ENCODE data around the gene PLK3.
"Not testable (repeated sequence)": the region's sequence is repeated elsewhere in the genome, so short reads cannot be mapped to it uniquely, and the experiment has no call there.

Gene PLK3

DNA sequence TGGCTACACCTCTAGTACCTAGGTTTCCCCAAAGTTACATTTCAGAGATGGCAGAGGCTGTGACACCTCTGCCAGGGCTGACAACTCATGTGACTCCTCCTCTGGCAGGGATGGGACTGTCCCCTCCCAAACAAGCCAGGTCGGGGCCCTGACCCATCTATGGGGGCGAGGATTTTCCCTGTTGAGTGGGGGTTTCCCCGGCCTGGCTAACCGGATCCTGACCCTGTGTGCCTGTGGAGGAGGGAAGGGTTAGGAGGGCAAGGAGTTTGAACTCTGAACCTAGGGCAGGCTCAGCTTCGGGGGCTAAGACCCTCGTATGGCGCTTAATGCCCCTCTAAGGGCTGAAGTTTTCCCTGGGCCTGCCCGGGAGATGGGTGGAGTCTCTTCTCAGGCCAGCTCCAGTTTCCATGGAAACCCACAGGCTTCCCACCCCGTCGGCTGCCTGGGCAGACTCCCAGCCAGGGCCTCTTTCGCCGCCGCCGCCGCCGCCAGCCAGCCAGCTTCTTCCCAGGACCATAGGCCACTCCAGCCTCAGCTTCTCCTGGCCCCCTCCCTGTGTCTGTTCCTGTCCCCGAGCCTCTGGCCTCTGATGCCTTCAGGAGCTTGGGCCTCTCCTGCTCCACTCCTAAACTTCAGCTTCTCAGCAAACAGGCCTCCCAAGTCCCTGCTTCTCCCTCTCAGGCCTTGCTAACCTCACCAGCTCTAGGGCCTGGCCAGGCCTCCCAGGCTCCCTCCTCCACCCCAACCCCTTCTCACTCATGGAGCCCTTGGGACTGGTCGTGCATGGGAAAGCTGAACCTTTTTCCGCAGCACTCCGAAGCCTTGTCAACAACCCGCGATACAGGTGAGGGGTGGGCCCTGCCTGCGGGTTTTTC is 8.1 kb downstream of the PLK3 start, which contains the start of gene BTBD19:
TSS of gene BTBD19 (plus strand) at position 461 of the 875 bp plus-strand sequence. CDS start at position 759, 298 bp downstream.
- H3K27ac ChIP-seq = peak within 1 kb of the TSS; percentile 97
- DNase-seq (ENCODE audit: low read depth, low spot score) = no peak

GRCh38 chr1:44808938-44809917 is 9.1 kb downstream of the PLK3 start:
- no peak for DNase-seq (ENCODE audit: low read depth, low spot score)
- peak overlapping the region; percentile 97 for H3K27ac ChIP-seq

GRCh38 chr1:44810101-44810761 is 10.1 kb downstream of the PLK3 start:
- peak overlapping the region; percentile 97 for H3K27ac ChIP-seq
- no peak for DNase-seq (ENCODE audit: low read depth, low spot score)

GRCh38 chr1:44810762-44811105 is 10.6 kb downstream of the PLK3 start:
- not testable (repeated sequence) for DNase-seq (ENCODE audit: low read depth, low spot score)
- H3K27ac ChIP-seq = peak overlapping the region; percentile 97

- no peak for DNase-seq (ENCODE audit: low read depth, low spot score)
- peak overlapping the region; percentile 97 for H3K27ac ChIP-seq
Observed at GRCh38 chr1:44811234-44811633, 11.1 kb downstream of the PLK3 start.

GRCh38 chr1:44812822-44813543 is 12.8 kb downstream of the PLK3 start:
- DNase-seq (ENCODE audit: low read depth, low spot score) = no peak

DNA sequence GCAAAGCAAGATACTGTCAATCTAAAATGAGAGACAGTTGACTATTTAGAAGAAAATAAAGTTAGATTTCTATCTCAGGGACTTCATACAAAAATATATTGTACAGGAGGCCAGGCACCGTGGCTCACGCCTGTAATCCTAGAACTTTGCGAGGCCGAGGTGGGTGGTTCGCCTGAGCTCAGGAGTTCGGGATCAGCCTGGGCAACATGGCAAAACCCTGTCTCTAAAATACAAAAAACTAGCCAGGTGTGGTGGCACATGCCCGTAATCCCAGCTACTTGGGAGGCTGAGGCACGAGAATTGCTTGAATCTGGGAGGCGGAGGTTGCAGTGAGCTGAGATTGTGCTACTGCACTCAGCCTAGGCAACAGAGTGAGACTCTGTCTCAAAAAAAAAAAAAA is 15.7 kb downstream of the PLK3 start:
- H3K27ac ChIP-seq = peak overlapping the region; percentile 62
- DNase-seq (ENCODE audit: low read depth, low spot score) = not testable (repeated sequence)

More at GRCh38 chr1:44812822-44813543, 12.8 kb downstream of the PLK3 start:
- peak overlapping the region; percentile 62 for H3K27ac ChIP-seq

DNA sequence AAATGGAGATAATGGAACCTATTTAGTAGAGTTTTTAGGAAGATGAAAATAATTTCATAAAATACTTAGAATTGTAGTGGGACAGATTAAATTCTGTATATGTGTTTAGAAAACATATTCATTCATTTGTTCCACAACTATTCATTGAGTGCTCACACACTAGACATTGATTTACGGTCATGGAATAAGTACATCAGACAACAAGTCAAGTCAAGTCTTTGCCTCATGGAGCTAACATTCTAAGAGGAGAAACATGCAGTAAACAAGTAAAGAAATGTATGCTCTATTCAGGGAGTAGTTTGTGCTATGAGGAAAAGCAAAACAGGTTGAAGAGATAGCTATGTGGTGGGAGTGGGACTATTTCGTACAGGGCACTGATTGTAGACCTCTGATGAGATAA is 17.1 kb downstream of the PLK3 start:
- DNase-seq (ENCODE audit: low read depth, low spot score) = peak; percentile 43

DNA sequence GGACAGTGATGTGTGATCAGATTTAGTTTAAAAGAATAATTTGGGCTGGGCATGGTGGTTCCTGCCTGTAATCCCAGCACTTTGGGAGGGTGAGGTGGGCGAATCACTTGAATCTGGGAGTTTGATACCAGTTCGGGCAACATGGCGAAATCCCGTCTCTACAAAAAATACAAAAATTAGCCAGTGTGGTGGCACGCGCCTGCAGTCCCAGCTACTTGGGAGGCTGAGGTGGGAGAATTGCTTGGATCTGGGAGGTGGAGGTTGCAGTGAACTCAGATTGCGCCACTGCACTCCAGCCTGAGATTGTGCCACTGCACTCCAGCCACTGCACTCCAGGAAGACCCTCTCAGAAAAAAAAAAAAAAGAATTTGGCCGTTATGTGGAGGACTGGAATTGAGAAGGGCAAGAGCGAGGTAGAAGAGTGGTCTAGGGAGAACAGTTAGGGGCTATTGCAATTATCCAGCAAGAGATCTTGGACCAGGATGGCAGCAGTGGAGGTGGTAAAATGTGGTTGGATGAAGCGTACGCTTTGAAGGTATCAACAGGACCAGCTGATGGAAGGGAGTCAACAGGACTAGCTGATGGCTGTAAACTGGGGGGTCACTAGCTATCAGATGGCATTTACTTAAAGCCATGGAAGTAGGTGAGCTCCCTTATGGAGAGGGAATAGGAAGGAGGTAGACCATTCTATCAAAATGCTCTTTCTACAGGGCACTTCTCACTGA is 17.8 kb downstream of the PLK3 start:
- peak overlapping the region; percentile 79 for H3K27ac ChIP-seq
- DNase-seq (ENCODE audit: low read depth, low spot score) = no peak

More for the DNA sequence above, 17.1 kb downstream of the PLK3 start:
- peak overlapping the region; percentile 11 for H3K27ac ChIP-seq

DNA sequence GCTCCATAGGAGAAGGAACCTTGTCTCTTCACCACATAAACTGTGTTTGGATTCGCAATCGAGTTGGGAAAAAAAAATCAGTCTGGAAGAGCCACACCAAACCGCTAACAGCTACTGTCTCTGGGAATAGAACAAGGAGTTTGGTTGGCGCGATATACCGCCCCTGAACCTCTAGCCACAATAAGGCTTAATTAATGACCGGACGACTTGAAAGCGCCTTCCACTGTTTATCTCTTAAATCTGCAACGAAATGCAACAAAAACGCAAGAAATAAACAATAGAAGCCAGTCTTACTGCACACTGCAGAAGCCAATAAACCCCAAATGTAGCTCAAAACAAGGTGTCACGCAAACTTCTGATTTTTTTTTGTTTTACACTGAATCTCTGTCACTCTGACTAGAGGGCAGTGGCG is 19.0 kb downstream of the PLK3 start:
- DNase-seq (ENCODE audit: low read depth, low spot score) = no peak
- peak overlapping the region; percentile 79 for H3K27ac ChIP-seq

- peak; percentile 88 for DNase-seq (ENCODE audit: low read depth, low spot score)
- peak overlapping the region; percentile 79 for H3K27ac ChIP-seq
Observed at GRCh38 chr1:44819608-44820327, 19.6 kb downstream of the PLK3 start.

DNA sequence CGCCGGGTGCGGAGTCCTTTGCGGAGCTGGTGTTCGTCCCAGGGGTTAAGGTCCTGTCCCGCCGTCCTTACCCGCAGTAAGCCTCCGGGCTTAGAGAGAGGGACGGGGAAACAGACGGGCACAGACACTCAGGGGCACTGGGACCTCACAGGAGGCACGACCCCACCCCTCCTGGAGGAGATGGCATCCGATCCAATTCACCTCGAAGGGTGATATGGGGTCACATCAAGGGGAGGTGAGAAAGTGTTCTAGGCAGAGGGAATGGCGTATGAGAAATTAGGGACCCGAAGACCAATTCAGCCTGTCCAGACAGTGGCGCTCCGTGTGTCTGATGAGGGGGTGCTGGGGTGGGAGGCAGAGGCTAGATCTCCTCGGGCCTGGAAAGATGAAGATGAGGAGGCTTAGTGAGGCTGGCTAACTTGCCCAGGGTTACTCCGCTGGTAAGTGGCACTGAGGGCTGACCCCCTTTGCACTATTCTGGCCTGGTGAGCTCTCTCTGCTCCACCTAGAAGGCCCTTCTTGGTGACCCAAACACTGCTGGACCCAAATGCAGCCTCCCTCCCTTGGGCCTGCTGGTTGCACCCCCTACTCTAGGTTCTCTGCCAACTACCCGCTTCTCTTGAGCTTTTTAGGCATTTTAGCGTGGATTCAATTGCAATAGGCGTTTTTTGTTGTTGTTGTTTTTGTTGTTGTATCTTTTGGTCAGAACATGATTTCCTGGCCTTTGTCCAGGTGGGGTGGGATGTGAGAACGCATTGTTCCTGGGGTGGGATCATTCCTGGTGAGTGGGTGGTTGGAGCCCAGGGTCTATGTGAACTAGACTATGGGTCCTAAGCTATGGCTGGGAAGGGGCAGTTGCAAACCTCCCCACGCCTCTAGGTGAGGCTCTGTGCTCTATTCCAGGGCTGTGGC is 20.4 kb downstream of the PLK3 start:
- no peak for DNase-seq (ENCODE audit: low read depth, low spot score)
- H3K27ac ChIP-seq = peak overlapping the region; percentile 79

GRCh38 chr1:44821240-44821715 is 21.1 kb downstream of the PLK3 start:
- no peak for DNase-seq (ENCODE audit: low read depth, low spot score)
- no peak overlapping the region for H3K27ac ChIP-seq

GRCh38 chr1:44822131-44822701 is 22.0 kb downstream of the PLK3 start:
- no peak for DNase-seq (ENCODE audit: low read depth, low spot score)
- no peak overlapping the region for H3K27ac ChIP-seq

DNA sequence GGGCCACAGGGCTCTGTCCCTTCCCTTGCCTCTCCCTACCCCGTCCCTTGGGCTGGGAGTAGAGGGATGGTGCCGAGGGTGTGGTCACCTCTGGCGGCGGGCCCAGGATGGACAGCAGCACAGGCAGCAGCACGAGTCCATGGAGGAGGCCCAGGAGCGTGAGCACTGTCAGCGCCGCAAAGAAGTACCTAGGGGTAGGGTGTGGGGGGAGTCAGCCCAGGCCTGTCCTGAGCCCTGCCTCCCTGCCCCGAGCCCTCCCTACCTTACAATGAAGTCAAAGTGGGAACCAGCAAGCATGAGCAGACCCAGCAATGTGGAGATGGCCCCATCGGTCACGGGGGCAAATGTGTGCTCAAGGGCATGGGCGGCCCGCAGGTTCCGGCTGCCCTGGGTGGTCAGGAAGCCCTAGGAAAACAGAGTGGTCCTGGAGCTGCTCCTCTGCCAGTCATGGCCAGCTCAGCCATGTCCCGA is 22.8 kb downstream of the PLK3 start:
- no peak overlapping the region for H3K27ac ChIP-seq
- DNase-seq (ENCODE audit: low read depth, low spot score) = no peak

DNA sequence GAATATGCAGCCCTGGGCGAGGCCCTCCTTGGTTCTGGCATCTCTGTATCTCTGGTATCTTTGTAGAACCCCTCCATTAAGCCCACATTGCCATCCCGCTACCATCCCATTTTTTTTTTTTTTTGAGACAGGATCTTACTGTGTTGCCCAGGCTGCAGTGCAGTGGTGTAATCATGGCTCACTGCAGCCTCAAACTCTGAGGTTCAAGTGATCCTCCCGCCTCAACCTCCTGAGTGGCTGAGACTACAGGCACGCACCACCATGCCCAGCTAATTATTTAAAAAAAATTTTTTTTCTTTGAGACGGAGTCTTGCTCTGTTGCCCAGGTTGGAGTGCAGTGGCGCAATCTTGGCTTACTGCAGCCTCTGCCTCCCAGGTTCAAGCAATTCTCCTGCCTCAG is 24.2 kb downstream of the PLK3 start:
- H3K27ac ChIP-seq; DNase-seq (ENCODE audit: low read depth, low spot score): not testable (repeated sequence)
